ENCODE measurements around the gene GNG3.
A peak's percentile ranks its signal among the peaks of the same experiment; 100 is the strongest.
"Not testable (repeated sequence)": the region's sequence is repeated elsewhere in the genome, so short reads cannot be mapped to it uniquely, and the experiment has no call there.

Gene GNG3

DNA sequence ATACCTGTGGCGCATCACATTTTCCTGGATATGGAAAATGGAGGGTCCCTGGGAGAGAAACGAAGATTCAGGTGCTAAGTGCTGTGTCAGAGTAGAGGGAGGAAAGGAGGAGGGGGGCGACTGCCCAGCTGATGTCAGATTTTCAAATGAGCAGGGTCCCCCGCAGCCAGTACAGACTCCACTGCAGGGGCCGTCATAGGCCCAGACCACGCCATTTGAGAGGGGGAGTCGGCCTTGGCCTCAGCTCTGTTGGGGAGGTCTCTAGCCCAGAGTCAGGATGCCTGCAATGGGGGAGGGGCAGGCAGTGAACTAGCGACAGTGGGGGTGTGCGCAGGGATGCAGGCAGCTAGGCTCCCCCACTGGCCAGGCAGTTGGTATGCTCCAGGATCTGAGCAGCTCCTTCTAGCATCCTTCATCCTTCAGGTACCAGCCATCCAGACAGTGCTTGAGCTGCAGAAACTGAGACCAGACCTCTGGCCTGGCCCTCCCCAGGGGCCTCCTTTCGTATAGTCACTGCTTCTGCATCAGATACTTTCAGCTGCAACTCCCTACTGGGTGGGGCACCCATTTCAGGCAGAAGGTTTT lies at the start of gene GNG3, which contains the start of gene BSCL2:
GNG3 (plus strand) TSS at position 400 of the 585 bp plus-strand sequence. CDS start 620 bp downstream, outside the sequence.
BSCL2 (minus strand) TSS at position 148 of the 585 bp plus-strand sequence. CDS start 229 bp downstream, outside the sequence.
- no peak for DNase-seq (ENCODE audit: low read depth)

DNA sequence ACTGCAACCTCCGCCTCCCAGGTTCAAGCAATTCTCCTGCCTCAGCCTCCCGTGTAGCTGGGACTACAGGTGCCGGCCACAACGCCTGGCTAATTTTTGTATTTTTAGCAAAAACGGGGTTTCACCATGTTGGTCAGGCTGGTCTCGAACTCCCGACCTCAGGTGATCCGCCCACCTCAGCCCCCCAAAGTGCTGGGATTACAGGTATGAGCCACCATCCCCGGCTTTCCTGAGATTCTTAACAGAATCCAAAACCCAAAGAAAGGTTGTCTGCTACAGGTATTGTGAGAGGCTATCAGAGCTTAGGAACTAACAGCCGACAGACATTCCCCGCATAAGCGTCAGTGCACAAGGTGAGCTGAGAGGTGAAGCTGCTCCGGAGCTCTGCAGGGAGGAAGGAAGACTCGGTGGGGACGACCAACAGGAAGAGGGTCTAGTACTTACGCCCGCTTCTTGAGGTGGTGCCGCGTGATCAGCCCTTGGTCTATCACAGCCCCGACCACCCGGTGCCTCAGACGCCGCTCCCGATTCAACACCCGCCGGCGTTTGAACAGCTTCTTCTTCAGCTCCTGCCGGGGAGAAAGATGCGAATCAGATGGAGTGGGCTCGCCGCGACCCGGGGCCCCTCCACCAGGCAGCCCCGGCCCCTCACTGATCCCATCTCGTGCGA lies 42.9 kb upstream of the GNG3 start:
- peak; percentile 47 for DNase-seq (ENCODE audit: low read depth)

DNA sequence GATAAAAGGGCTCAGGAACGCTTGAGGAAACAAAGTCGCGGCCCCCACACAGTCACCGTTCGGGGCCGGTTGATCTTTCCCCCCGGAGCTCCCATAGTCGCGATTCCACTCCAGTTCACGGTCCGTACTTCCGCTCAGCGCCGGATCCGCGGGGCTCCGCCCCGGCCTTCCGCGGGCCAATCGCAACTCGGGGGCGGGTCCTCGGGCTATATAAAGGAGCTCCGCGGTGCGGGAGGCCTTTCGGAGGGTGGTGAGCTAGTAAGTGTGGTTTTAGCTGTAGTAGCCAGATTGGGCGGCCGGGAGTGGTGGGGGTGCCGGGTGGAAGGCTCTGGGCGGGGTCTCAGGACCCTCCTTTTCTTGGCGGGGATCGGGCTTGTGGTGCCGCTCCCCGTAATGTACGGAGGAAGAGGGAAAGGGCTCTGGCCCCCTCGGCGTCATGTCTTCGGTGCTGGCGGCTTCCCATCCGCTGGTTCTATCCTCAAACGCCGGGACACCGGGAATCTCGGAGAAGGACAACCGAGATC lies 42.3 kb upstream of the GNG3 start, which contains the start of the genes C11orf98 and CSKMT:
C11orf98 (minus strand) TSS at position 136 of the 524 bp plus-strand sequence; CDS start at position 95, 41 bp downstream.
CSKMT (plus strand) TSS at position 238 of the 524 bp plus-strand sequence. CDS start 568 bp downstream, outside the sequence.
- DNase-seq (ENCODE audit: low read depth), result peak; percentile 87

DNA sequence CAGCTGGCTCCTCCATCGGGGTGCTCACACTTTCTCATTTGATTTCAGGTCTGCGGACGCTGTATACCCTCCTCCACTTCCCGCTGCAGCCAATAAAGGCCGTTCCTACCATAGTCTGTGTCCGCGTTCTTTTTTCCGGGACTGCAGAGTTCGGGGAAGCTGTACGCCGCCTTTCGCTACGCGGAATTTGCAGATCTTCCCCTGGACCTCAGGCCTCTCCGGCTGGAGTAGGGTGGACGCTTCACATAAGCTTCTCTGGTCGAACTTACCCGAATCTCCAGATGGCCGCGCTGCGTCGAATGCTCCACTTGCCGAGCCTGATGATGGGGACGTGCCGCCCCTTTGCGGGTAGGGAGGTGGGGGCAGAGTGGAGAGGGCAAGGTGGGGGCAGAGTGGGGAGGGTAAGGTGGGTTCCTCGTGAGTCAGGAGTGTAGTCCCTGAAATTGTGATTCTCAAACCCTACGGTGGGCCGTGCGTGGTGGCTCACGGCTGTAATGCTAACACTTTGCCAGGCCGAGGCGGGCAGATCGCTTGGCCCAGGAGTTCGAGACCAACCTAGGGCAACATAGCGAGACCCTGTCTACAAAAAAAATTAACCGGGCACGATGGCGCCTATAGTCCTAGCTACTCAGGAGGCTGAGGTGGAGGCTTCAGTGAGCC lies 41.7 kb upstream of the GNG3 start:
- DNase-seq (ENCODE audit: low read depth), result peak; percentile 52

DNA sequence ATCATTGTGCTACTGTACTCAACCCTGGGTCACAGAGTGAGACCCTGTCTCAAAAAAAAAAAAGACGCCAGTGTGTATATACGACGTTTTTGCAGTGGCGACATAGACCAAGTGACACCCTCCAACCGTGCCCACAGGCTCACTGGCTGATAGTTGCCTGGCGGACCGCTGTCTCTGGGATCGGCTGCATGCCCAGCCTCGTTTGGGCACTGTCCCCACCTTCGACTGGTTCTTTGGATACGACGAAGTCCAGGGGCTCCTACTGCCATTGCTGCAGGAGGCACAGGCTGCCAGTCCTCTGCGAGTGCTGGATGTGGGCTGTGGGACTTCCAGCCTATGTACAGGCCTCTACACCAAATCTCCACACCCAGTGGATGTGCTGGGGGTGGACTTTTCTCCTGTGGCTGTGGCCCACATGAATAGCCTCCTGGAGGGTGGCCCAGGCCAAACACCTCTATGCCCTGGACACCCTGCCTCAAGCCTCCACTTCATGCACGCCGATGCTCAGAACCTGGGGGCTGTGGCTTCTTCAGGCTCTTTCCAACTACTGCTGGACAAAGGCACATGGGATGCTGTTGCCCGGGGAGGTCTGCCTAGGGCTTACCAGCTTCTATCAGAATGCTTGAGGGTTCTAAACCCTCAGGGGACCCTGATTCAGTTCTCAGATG lies 41.1 kb upstream of the GNG3 start:
- no peak for DNase-seq (ENCODE audit: low read depth)

DNA sequence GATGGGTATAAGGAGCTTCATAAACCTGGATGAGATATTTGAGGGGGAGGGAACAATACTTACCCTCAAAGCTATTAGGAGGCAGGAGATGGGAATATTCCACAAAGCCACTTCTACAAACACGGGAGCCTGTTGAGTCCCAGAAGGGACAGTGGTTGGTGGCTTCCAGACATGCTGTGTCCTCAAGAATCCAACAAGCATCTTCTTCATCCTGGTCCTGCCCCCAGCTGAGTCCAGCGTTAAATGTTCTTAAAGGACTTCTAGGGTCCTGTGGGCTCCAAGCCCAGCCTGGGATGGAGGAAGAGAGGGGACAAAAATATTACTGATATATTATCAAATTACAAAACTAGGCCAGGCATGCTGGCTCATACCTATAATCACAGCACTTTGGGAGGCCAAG lies 40.0 kb upstream of the GNG3 start:
- no peak for DNase-seq (ENCODE audit: low read depth)

DNA sequence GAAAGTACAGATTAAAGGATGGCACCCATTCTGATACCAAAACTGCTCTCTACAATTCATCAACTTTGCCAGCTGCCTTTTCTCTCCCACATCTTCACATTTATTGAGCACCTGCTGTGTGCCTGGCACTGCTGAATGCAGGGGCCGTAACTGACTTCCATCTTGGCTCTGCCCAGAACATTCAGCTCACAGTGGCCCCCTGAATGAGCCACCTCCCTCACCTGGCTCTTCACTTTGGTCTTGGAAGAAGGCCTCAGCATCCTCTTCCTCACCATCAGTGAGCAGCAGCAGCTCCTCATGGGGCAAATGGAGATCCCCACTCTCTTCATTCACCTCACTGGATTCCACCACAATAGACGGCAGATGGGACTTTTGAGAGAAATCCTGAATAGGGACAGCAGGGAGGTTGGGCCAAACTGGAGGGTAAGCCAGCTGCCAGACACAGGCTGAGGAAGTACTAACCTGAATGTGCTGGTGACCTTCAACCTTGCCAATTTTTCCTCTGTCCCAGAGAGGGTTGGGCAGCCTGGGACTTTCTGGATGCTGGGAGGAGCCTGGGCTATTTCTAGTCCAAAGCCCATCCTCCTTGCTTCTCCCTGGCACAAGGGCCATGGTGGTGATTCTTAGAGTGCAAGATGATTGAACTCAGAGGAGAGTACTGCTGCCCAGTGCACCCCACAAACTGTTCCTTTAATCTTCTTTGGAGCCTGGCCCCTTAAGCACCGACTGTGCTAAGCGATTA lies 37.9 kb upstream of the GNG3 start:
- DNase-seq (ENCODE audit: low read depth), result no peak

DNA sequence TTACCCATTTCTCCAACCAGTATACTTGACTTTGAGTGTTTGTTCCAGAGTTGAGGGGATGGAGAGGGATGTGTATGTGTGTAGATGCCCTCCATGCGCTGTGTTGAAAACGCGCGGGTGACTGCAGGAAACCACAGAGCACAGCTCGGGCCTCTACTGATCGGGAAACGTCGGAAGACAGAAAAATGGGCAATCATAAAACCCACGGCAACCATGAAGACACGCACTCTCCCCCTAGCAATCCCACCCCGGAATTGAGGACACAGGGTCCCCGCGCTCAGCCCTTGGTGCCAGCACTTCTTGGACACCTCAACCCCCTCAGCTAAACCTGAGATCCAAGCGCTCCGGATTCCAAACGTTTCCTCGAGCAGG lies 36.3 kb upstream of the GNG3 start:
- no peak for DNase-seq (ENCODE audit: low read depth)

DNA sequence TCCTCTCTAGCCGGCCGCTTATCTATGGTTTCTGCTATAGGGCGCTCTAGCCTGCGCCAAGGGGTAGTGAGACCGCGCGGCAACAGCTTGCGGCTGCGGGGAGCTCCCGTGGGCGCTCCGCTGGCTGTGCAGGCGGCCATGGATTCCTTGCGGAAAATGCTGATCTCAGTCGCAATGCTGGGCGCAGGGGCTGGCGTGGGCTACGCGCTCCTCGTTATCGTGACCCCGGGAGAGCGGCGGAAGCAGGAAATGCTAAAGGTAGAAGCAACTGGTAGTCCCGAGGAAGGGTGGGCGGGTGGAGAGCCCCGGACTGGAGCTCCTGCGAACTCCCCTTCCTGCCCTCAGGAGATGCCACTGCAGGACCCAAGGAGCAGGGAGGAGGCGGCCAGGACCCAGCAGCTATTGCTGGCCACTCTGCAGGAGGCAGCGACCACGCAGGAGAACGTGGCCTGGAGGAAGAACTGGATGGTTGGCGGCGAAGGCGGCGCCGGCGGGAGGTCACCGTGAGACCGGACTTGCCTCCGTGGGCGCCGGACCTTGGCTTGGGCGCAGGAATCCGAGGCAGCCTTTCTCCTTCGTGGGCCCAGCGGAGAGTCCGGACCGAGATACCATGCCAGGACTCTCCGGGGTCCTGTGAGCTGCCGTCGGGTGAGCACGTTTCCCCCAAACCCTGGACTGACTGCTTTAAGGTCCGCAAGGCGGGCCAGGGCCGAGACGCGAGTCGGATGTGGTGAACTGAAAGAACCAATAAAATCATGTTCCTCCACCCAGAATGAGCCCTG lies 35.7 kb upstream of the GNG3 start, which contains the start of the genes LBHD1 and UQCC3:
LBHD1 (minus strand) TSS at position 660 of the 782 bp plus-strand sequence. CDS start 2,236 bp downstream, outside the sequence.
UQCC3 (plus strand) TSS at position 66 of the 782 bp plus-strand sequence; CDS start at position 139, 73 bp downstream.
- DNase-seq (ENCODE audit: low read depth), result peak; percentile 83

DNA sequence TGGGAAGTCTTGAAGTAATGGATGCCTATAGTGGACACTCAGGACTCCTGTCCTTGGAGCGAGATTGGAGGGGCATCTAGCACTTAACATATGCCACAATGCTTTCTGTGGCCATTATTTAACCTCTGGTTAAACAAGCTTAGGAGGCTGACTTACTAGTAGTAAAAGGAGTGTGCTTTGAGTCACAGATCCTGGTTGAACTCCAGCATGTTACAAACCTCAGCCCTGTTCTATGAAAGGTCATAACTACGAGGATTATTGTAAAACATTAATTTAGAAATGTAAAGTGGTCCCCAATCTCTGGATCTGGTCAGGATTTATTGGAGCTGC lies 34.3 kb upstream of the GNG3 start:
- DNase-seq (ENCODE audit: low read depth), result no peak

DNA sequence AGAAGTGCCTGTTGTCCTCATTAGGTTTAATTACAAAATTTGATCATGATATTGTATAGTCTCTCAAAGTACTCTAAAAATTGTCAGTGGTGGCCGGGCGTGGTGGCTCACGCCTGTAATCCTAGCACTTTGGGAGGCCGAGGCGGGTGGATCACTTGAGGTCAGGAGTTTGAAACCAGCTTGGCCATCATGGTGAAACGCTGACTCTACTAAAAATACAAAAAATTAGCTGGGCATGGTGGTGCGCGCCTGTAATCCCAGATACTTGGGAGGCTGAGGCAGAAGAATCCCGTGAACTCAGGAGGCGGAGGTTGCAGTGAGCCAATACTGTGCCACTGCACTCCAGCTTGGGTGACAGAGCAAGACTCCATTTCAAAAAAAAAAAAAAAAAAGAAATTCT lies 32.1 kb upstream of the GNG3 start:
- DNase-seq (ENCODE audit: low read depth), result not testable (repeated sequence)

DNA sequence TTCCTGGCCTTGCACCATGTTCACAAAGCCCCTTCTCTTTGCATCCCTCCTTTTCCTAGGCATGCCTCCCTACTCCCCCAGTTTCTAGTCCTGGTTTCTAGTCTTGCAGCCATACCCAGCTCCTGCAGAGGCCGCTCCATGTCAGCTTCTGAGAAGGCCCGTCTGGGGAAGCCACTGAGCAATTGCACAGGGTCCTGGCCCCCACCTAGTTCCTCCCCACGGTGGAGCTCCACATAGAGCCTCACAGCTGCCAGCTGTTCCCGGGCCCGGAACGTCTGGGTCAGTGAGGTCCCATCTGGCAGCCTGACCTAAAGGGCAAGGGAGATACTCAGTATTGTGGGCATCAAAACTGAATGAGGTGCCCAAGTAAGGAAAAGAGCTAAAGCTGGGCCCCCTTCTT lies 30.8 kb upstream of the GNG3 start:
- DNase-seq (ENCODE audit: low read depth), result no peak

DNA sequence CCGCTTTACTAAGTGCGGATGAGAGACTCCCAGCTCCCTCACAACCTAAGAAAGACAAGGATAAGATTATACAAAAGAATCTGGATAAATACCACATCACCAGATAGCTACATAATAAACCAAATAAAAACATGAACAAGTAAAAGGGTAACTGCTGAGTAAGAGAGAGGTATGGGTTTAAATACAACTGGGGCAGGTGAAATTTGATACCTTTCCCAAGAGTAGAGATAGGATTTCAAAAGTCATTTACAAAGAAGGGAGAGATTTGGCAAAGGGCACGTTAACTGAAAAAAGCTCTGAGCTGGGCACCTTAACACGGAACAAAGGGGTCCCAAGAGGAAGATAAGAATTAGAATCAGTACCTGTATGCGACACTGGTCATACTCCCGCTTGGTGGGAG lies 30.3 kb upstream of the GNG3 start:
- DNase-seq (ENCODE audit: low read depth), result no peak

DNA sequence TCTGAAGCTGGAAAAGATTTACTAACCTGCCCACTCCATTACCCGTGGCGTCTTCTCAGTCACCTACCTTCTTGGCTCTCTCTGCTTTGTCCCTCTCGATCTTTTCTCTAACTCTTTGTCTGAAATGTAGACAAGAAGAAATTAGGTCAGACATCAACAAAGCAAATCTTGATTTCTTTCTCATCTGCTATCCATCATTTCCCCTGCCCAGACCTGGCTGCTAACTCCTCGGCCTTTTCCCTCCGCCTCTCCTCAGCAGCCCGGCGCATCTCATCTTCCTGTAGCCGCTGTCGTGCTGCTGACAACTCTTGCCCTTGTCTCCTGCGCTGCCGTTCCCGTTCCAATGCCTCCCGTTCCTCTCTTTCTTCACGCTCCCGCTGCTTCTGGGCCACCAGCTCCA lies 29.8 kb upstream of the GNG3 start:
- DNase-seq (ENCODE audit: low read depth), result no peak

DNA sequence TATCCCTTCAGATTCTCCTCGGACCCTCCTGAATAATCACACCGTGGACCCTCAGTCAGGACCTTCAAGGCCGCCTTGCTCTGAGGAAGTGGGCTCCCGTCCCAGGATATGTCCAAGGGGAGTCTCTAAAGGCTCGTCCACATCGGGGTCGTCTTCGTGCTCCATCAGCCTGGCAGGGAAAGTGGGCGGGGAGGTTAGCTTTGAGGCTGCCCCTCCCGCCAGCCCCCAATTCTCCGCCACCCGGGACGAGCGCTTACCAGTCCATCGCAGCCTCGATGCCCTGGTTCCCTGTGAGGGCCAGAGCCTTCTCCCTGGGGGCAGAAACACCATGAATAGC lies 29.1 kb upstream of the GNG3 start:
- DNase-seq (ENCODE audit: low read depth), result no peak

DNA sequence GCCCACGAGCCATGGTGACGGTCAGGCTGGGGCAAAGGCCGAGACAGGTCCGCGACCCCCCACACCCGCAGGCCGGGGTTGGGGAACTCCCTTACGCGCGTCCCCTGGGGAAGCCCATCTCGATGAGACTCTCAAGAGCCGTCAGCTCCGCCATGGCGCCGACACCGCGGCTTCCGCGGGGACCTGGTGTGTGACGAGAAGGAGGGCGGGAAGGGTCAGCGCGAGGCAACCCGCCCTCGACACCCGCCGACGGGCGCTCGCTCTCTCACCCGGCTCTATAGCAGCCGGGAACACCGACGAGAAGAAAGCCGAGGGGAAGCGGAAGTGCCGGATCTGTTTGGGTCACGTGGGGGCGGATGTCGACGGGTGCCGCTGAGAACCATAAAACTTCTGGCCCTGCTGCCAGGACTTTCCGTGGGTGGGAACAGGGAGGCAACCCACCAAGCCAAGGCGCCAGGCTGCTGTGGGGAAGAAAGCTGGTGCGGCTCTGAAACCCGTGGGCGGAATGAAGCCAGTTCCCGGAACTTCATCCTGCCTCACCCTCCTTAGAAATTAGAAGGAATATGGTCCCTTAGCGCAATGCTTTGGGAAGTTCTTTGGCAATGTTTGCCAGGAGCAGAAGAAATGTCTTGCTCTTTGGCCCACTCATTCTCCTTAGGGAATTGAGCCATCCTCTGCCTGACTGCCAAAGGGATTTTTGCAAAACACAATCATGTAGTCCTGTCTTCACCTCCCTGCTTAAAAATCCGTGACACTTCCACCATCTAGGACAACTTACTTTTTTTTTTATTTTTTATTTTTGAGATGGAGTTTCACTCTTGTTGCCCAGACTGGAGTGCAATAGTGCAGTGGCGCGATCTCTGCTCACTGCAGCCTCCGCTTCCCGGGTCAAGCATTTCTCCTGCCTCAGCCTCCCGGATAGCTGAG lies 28.4 kb upstream of the GNG3 start, which contains the start of gene UBXN1:
UBXN1 (minus strand) TSS at position 304 of the 927 bp plus-strand sequence; CDS start at position 154, 150 bp downstream.
- DNase-seq (ENCODE audit: low read depth), result peak; percentile 69

DNA sequence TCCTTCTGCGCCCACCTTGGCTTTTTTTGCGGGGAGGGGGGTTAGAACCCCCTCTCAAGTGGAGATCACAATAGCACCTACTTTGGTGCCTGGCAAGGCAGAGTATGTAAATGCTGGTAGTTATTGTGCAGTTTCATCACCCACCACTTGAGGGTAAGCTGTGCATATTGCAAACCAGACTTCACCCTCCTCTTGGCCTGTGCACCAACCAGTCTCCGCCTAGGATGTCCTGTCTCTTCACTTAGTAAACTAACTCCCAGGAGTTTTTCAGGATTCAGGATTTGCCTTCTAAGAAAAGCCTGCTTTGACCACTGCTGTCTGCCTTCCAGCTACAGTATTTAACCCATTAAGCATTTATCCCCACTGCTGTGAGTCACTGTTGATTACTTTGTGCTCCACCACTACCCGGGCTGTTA lies 26.6 kb upstream of the GNG3 start:
- no peak for DNase-seq (ENCODE audit: low read depth)

DNA sequence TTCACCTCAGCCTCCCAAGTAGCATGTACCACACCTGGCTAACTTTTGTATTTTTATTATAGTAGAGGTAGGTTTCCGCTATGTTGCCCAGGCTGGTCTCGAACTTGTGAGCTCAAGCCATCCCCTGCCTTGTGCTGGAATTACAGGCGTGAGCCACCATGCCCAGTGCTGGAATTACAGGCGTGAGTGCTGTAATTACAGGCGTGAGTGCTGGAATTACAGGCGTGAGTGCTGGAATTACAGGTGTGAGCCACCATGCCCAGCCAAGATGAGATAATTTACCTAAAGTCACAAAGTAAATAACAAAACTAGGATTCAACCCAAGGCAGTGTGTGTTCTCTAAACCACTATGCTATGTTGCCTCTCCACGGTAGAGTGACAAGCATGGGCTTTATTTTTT lies 25.0 kb upstream of the GNG3 start:
- DNase-seq (ENCODE audit: low read depth), result no peak
